Stimulated activated CD8-positive, alpha-beta memory T cell treated with anti-CD3 and anti-CD28 coated beads, Interleukin-12 subunit alpha, Interleukin-12 subunit beta, amount 100 ng/mL, for 1 hour (primary cell): Measurements from ENCODE around the gene MIA3.
A peak's percentile ranks its signal among the peaks of the same experiment; 100 is the strongest.
"Not testable (repeated sequence)": the region's sequence is repeated elsewhere in the genome, so short reads cannot be mapped to it uniquely, and the experiment has no call there.

Experiments
- DNase-seq: peaks from one replicate; pipeline ENCODE4 v3.0.0-alpha.2; 2020; ENCODE audit warnings: low read depth

Gene MIA3

DNA sequence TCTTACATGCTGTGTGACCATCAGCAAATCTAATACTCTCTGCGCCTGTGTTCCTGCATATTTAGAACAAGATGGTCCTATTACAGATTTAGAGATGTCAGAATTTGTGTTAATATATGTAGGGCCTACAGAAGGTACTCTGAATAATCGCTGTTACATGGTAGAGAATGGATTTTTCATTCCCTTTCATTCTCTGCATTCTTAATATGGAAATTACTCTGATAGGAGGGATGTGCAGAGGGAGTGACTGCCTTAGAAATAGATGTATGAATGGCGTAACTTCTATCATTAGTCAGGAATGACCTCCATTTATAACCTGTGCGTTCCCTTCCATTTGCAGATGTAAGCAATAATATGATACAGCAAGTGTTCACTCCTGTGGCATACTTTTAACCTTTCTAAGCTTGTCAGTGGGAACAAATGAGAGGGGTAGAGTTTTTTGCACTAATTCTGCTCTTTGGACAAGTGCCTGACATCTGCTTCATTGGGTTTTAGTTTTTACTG lies 45.6 kb downstream of the MIA3 start:
- DNase-seq, result no peak

DNA sequence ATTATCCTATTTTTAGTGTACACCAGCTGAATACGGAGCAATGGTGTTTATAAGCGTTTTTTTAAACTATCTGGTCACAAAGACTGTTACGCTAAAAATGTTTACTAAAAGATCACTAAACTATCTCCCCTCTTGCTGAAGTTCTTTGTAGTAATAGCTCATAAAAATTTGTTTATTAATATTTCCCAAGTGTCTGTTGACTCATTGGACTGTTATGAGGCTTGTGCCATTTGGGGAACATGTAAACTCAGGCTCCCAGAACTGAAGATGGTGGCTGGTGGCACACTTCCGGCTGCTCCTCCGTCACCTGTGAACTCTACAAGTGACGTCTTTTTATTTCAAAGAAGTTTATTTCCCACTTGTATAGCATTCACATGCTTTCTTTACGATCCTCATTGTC lies 48.1 kb downstream of the MIA3 start:
- DNase-seq, result no peak

DNA sequence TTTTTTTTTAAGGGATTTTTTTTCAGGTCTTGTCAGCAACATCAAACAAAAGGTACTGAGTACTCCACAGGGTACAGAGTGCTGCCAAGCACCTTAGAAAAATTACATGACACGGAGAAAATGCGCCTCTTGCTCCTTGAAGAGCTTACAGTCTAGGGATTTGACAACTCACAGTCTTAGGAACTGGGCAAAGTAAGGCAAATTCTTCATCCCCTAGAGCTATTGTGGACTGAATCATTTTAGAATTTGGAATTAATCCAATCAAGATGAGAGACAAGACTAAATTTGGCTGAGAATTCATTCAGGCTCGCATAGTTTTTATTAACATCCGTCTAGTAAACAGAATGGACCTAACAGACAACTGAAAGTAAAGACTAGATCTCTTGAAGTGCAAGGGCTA lies 50.3 kb downstream of the MIA3 start:
- not testable (repeated sequence) for DNase-seq

DNA sequence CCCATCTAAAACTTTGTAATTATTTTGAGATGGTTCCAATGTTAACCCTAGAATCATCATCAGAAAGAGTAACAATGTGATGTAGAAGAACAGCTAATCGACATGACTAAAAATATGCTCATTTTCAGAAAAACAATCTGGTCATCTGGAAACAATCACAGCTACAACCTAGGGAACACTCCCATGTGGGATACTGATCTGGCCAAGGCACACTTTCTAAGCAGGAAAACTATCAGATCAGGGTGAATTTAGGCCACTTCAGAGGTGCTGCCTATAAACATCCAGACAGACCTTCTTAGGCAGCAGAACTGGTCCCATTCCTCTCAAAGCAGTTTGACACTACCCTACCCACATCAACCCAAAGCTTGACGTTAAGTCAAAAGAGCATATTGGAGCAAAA lies 51.2 kb downstream of the MIA3 start:
- not testable (repeated sequence) for DNase-seq

DNA sequence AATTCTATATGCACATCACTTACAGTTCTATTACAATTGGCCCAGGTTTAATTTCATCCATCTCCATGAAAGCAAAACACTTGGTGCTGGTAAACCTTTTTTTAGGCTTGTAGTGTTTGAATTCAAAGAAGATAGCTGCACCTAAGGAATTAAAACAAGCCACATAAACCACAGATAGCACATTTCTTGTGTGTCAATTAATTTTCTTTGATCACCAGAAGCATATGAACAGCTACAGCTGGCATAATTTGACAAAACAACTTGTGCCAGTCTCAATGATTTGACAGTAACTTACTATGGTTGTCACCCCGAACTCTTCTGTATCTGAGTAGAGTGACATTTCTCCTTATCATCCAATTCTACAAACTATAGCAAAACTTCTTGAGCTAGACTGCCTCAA lies 52.2 kb downstream of the MIA3 start:
- DNase-seq, result no peak

DNA sequence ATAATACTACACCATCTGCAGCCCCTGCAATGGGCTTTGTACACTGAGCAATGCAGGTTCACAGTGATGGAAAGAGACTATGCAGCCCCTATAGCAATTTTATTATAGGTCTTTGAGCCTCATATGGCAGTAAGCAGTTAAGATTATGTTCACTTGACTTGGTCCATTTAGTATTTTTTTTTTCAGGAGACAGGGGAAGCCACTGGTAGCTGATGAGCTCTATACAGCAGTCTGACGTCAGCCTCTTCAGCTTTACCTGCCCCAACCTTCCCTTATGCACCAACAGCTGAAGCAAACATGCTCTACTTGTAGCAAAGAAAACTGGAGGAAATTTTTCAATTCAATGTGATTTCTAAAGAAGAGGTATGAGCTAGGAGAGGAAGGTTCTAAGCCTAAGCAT lies 62.2 kb downstream of the MIA3 start:
- no peak for DNase-seq

DNA sequence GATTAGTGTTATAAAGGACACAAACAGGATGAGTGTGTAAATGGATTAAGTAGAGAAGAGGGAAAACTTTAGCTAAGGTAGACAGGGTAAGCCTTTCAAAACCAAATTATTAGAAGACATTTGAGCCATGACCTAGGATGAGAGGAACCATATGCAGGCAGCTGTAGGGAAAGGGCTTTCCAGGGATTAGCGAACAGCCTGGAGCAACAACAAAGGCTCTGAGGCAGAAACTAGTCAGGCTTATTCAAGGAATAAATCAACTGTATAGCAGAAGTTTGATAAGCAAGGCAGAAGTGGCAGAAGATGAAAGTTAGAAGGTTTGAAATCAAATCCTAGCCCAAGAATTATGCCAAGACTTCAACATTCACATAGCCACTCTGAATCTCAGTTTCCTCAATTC lies 73.1 kb downstream of the MIA3 start:
- no peak for DNase-seq

DNA sequence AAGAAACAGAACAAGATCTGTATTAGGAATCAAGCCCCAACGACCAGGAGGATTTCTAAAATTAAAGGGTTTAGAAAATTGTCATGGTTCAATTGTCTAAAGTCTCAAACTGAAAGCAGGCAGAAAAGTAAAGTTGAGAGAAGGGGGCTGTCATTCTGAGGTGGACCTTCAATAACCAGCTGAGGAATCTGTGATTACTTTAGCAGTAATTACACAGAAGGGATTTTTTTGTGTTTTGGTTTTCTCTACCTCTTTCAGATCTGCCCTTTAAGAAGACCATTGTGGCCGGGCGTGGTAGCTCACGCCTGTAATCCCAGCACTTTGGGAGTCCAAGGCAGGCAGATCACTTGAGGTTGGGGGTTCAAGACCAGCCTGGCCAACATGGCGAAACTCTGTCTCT lies 77.0 kb downstream of the MIA3 start:
- DNase-seq, result no peak

DNA sequence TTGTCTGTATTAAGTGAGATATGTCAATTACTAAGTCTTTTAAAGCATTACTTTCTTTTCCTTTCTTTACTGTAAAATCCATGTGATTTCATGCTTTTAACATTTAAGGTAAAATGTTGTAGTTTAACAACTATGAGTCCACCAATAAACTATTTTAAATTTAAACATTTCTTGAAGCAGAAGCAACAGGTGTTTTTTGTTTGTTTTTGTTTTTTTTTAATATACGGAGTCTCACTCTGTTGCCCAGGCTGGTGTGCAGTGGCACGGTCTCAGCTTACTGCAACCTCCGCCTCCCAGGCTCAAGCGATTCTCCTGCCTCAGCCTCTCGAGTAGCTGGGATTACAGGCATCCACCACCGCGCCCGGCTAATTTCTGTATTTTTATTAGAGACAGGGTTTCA lies 78.8 kb downstream of the MIA3 start:
- no peak for DNase-seq

DNA sequence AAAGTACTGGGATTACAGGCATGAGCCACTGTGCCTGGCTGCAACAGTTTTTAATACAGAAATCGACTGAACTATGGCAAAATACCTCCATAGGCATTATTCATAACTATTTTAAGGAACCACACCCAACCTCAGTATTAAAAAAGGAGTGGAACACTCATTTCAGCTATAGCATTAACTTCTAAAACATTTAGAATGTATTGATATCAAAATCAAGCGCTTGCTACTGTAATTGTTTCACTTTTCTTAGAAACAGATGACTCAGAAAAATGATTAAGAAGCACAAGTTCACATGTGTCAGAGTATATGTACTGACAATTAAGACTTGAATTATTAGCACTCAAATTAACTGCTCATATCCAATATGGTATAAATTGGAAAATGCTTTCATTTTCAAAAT lies 79.3 kb downstream of the MIA3 start:
- no peak for DNase-seq

DNA sequence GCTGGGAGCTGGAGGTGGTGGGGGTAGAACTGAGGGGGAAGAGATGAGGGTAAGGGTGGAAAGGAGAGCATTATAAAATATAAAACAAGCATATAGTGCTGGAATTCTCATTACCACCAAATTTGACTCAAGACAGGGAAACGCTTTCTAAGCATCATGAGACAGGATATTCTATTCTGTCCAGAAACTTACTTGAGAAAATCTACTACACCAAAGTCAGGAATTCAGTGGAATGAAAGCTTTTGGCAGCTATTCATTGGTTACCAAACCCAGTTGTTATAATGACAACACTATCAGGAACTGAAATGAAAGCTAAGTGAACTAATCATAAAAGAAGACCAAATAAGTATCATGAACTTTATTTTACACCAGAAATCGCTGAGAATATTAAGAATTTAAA lies 79.9 kb downstream of the MIA3 start:
- no peak for DNase-seq

DNA sequence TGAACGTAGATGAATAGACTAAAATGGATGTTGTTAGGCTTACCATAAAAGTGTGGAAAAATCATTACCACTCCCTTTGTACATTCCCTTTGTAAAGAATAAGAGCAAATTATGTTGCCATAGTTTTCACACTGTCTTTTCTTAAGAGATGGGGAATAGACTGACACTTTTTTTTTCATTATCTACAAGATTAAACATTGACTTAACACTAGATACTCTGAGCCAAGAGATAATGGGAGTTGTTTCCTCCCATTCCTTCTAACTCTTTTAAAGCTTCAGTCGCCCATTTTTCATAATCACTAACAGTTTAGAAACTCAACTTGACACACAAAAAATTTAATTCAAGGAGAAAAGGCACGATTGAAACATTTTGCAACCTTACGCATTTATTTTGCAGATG lies 84.3 kb downstream of the MIA3 start:
- DNase-seq, result no peak

DNA sequence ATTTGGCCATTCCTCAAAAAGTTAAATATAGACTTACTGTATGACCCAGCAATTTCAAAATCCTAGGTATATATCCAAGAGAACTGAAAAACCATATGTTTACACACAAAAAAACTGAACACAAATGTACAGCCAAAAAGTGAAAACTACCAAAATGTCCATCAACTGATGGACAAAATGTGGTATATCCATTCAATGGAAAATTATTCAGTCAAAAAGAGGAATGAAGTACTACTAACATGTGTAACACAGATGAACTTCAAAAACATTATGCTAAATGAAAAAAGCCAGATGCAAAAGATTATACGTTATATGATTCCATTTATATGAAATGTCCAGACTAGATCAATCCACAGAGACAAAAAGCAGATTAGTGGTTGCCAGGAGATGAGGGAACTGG lies 86.4 kb downstream of the MIA3 start:
- DNase-seq, result no peak

DNA sequence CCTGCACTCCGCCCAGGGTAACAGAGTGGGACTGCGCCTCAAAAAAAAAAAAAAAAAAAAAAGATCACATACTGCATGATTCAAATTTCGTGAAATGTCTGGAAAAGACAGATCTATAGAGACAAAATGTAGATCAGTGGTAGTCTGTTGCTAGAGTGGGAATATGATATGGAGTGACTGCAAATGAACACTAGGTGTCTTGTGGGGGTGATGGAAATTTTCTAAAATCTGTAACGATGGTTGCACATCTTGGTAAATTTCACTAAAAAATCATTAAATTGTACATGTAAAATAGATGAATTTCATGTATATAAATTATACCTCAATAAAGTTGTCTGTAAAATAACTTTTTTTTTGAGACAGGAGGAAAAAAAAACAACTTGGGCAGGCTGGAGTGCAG lies 88.9 kb downstream of the MIA3 start:
- no peak for DNase-seq

DNA sequence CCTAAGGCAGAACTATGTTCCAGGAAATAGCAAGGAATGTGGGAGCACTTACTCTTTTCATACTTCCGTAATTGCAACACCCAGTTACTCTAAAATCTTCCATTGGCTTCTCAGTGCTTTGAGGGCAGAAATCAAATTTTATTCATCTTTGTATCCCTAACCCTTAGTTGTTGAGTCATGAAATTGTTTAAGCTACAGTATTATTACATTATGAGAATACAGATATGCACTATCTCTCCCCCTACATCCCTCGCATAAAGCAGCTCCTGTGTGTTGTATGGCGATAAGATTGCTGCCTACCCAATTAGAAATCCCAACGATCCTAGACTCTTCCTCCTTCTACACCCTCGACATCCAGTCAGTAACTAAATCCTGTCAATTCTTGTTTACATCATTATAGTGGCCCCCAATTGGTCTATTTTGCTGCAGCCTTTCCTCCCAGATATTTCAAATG lies 91.8 kb downstream of the MIA3 start:
- DNase-seq, result no peak

DNA sequence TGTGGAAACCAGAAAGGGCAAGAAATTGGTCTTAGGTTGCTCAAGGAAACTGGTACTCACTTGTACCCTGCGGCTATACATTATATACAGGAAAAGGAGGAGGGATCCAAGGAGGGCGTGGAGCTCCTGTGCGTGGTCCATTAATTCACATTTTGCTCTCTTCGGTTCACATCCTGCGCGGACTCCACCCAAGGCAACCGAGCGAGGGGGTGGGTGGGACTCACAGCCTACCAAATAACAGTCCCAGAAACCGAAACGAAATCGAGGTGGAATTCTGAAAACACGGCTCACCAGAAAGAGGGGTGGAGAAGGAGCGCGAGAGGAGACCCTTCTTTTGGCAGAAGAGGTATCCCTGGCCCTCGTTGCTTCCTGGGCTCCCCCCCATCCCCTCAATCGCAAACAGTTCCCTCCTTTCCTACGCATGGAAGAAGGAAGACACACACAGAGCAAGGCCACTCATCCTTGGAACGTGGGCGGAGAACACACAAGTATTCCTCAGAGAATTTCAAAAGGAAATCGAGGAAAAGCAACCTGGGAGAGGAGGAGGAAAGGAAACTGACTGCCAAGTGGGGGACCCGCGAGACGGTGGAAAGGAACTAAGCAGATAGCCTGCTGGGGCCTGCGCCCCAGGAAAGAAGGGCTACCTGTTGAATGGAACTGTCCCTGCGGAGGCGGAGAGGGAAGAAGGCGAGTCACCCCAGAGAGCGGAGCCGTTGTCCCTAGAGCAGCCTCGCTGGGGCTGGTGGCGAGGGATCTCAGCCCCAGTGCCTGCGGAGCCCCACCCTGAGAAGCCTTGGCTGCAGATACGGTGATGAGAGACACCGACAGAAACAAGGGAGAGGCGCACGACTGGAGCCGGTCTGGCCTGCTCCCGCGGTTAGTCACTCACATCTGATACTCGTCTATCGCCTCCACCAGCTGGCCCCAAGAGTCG lies 93.7 kb downstream of the MIA3 start:
- peak; percentile 41 for DNase-seq

DNA sequence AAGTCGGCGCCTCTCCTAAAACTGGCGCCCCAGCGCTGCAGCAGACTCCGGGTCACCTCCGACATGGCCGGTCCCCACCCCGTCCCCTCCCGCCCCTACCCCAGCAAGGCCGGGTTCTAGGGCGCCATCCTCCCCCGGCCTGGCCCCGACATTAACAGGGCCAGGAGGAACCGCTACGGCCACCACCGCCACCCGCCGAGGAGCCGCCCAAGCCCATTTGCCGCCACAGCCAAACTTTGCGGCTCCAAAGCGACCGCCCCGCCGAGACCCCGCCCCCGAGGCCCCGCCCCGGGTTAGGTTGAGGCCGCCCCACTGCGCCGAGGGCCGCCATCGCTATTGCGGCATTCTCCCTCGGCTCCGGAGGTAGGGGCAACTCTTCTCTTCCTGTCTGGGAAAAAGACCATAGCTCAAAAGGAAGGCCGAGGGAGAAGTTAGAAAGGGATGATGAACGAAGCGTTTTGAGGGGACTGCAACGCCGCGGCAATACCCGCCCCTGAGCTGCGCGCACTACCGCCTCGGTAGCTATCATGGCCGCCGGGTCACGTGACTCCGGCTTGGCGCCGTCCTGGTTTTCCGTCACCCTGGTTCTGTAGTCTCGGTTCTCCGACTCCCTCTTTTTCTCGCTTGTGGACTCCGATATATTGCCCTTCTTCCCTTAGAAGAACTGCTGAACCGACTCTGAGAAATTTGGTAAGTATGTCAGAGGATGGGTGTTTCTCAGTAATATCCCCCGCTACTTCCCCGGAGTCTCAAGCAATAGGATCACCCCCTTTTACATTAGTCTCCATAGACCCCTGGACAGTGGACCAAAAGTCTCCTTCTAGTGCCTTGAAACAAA lies 94.6 kb downstream of the MIA3 start, which contains the start of the genes AIDA and BROX:
AIDA (minus strand) TSS at position 239 of the 838 bp plus-strand sequence; CDS start at position 65, 174 bp downstream.
BROX (plus strand) TSS at position 312 of the 838 bp plus-strand sequence. CDS start 3,136 bp downstream, outside the sequence.
- peak; percentile 93 for DNase-seq

DNA sequence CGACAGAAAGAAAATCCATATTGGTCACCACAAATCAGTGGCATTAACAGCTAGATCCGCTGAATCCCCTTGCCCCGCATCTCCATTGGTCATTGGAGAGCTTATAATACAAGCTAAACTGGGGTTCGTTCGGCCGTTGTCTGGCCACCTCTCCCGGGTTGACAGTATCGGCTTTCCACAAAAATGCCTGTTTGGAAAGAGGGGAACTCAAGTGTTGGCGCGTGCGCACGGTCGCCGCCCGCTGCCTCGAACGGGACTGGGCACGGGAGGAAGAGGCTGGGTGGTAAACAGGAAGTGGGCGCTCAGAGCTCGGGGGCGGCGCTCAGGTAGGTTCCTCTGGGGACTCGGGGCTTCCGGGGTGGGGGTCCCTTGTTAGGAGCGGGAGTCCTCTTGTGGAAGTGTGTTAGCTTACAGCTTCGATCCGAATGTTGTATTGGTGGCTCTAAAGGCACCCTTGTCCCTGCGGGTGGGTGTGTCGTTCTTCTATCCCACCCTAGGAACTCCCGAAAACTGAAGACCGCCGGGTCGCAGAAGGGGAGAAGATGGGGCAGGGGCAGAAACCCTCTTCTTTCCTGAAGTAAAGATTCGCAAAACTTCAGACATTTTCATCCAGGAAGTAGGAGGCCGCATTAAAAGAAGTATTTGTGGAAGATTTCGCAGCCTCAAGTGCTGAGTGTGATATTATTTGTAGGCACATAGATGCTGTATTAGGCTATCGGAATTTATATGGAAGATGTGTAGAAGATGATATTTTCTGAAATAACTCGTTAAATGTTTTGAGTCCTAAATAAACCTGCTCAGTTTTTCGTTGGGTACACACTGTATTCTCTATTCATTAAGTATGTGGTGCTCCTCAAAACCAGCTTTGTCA lies 95.4 kb downstream of the MIA3 start:
- peak; percentile 84 for DNase-seq

DNA sequence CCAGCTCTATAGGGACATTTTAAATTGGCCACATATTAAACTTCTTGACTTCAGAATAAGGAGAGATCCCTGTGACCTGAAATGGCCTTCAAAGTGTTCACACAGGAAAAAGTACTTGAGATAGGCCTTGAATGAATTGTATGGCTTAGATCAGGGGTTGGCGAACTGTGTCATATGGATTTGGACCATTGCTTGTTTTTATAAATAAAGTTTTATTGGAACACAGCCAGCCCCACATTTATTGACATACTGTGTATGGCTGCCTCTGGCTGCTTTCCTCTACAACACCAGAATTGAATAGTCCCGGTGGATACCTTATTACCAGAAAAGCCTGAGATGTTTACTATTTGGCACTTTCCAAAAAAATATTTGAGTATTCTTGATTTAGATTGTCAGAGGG lies 98.5 kb downstream of the MIA3 start:
- no peak for DNase-seq
